HG03135 (cell line): ENCODE measurements around the gene PSMD9.

Source experiments
- ATAC-seq: cut with Tn5 transposase; IDR thresholded peaks from one replicate; pipeline ENCODE4 v1.9.1; 2021; ENCODE audit warnings: mild to moderate bottlenecking, moderate library complexity; ENCODE audit not compliant: unreplicated experiment

PSMD9 gene

DNA sequence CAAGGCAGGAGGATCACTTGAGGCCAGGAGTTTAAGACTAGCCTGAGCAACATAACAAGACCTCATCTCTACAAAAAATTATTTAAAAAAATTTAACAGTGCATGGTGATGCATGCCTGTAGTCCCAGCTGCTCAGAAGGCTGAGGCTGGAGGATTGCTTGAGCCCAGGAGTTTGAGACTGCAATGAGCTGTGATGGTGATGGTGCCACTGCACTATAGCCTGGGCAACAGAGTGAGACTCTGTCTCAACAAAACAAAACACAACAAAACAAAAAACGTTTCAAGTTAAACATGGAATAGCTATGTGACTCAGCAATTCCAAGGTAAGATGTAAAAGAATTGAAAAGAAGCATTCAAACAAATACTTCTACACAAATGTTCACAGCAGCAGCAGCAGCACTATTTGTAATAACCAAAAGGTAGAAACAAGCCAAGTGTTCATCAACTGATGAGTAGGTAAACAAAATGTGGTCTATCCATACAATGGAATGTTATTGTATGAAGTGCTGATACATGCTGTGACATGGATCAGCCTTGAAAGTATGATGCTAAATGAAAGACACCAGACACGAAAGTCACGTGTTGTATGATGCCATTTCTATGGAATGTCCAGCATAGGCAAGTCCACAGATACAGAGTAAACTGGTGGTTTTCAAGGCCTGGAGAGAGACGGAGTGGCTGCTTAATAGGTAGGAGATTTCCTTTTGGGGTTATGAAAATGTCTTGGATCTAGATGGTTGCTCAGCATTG, 61.2 kb downstream of the PSMD9 start:
- no peak for ATAC-seq

DNA sequence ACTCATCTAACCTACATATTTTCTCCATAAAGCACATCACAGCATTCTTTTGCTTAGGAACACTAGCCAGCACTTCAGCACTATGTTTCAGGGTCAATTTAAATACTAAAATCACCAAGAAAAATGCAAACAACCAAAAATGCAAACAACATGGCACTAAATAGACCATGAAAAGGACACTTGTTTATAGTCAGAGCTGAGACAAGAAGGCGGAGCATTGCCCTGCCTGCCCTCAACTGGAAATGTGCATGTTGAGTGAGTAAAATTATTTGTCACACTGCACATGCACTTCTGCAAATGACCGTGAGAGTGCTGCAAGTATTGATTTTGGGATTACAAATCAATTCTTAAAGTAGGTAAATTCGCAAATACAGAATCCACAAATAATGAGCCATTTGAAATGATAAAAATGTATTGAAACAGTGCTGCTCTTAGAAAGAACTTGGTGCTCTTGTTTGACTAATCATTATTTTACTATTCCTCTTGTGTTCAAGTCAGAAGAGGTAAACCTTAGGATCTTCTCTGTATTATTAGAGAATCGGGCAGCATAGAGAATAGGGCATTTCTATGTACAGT, 64.6 kb downstream of the PSMD9 start:
- no peak for ATAC-seq

GRCh38 chr12:121953695-121954094, 65.1 kb downstream of the PSMD9 start:
- ATAC-seq = no peak

- no peak for ATAC-seq
These were observed 67.0 kb downstream of the PSMD9 start for GRCh38 chr12:121955258-121956237.

GRCh38 chr12:121957861-121958515, 69.4 kb downstream of the PSMD9 start:
- ATAC-seq = no peak

GRCh38 chr12:121958541-121959240, 70.1 kb downstream of the PSMD9 start:
- no peak for ATAC-seq

- no peak for ATAC-seq
These were observed 72.0 kb downstream of the PSMD9 start for GRCh38 chr12:121960541-121960940.

DNA sequence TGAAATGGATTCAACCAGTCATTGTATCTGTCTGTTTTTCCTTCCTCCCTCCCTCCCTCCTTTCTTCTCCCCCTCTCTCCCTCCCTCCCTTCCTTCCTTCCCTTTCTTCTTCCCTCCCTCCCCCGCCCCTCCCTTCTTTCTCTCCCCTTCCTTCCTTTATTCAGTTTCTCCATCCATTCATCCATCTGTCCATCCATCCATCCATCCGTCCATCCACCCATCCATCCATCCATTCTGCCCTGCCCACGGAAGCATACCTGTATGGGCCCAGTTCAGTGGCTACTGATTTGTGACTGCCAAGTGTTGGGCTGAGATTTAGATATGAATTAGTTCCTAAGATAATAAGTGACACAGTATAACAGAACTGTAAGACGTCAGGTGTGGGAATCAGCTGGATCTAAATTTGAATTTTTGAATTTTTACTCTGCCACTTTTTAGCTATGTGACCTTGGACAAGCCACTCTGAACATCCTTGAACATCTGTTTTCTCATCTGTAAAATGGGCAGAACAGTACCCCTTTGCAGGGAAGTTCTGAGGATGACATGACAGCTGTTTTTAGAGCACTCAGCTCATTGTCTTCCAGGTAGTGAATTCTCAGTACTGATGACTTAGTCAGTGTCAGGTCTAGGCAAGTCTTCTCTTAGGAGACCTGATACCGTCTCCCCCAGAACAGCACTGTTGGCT, 72.7 kb downstream of the PSMD9 start:
- no peak for ATAC-seq

DNA sequence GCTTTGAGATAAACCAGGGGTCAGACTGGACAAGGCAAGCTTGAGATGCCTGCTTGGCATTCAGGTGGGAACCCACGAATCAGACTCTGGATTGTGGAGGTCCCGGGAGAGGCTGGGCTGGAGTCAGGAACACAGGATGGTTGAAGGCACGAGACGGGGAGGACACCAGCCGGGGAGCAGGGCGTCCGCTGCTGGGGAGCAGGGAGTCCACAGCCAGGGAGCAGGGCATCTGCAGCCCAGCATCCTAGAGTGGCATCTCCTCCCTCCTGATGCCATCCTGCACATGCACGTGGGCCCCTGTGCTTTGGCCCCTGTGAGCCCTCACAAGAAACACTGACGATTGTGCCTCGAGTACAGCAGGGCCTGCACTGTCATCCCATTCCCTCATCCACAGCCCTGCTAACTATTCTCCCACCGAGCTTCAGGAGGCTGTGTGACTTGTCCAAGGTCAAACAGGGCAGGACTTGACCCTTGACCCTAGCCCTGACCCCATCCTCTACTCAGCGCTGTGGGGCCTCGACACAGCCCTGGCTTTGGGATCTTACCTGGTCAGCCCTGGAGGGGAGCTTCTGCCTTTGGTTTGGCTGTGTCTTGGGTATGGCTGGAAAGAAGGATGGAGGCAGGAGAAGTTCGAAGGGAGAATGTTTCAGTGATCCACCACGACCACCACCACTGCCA, 74.9 kb downstream of the PSMD9 start:
- ATAC-seq = no peak

DNA sequence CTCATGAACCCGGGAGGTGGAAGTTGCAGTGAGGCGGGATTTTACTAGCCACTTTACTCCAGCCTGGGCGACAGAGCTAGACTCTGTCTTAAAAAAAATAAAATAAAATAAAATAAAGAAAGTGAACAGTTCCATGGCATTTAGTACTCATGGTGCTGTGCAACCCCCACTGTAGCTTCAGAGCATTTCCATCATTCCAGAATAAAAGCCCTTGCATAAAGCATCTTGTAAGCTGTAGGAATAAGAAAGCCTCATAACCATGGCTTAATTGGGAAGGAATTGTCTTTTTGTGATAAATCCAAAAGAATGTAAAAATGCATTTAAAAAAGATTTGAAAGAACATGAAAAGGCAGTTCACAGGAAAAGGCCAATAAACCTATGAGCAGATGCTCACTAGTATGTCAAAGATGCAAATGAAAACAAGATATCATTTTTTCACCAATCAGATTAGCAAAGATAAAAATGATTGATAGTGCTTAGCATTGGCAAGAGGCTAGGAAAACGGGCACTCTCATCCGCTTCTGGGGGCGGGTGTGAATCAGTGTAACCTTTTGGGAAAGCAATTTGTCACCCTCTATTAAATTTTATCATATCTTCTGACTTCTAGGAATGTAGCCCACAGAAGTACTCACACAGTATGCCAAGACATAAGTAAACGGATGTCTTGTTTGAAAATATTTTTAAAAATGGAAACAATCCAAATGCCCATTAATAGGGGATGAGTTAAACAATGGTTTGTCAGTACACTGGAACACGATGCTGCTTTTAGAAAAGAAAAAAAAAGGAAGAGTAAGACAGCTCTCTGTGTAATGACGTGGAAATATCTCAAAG, 76.4 kb downstream of the PSMD9 start:
- no peak for ATAC-seq

GRCh38 chr12:121966959-121967358, 78.4 kb downstream of the PSMD9 start:
- ATAC-seq = no peak
